ENCODE data around the gene SLK. TPM values are rescaled to one million over a fixed set of nuclear protein-coding genes. Genes with fewer than 3 reads are reported as not detected.

SLK gene
- total RNA-seq, 1 experiment from 2014 or later = 25.6 TPM

DNA sequence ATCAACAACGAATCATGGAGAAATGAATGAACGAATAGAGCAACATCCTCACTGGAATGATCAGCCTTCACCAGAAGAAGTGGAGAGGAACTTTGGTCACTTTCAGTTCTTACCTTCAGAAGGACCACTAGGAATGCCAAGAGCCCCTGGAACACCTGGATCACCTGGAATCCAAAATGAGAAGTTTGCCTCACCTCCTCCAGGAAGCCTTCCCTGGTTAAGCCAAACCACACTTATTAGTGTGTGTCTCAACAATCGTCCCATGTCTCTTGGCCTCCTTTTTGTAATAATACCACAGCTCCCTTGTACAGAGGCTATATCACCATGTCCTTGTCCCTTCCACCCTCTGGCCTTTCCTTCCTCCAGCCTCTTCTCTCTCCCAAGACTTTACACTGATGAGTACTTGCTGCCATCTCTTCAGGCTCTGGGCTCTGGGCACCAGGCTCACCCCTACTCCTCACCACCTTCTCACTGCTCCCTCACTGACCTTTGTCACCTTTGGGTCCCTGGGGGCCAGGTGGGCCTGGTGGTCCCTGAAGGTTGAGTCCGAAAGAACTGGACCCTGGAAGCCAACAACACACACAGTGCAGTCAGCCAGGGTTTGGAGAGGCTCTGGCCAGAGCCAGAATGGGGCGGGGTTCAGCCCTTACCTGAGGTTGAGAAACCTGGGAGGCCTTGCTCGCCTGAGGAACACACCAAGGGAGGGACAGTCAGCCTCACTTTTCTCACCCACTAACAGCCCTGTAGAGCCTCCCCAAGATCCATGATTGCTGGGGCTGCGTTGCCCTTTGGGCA is 72.2 kb downstream of the SLK start:
- intact Hi-C loops (cut with micrococcal nuclease; ENCODE audit: unreplicated experiment) = no loop called here
- TF ChIP-seq, protein P1, sequence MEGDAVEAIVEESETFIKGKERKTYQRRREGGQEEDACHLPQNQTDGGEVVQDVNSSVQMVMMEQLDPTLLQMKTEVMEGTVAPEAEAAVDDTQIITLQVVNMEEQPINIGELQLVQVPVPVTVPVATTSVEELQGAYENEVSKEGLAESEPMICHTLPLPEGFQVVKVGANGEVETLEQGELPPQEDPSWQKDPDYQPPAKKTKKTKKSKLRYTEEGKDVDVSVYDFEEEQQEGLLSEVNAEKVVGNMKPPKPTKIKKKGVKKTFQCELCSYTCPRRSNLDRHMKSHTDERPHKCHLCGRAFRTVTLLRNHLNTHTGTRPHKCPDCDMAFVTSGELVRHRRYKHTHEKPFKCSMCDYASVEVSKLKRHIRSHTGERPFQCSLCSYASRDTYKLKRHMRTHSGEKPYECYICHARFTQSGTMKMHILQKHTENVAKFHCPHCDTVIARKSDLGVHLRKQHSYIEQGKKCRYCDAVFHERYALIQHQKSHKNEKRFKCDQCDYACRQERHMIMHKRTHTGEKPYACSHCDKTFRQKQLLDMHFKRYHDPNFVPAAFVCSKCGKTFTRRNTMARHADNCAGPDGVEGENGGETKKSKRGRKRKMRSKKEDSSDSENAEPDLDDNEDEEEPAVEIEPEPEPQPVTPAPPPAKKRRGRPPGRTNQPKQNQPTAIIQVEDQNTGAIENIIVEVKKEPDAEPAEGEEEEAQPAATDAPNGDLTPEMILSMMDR (IDR thresholded peaks at IDR 0.05; ENCODE audit: unreplicated experiment) = no peak
- no peak for DNase-seq
- Mint-ChIP-seq H3K27me3 (ENCODE audit: unreplicated experiment) (no peaks in the 10 kb centered on the region), H3K4me3 (ENCODE audit: low read depth, unreplicated experiment) (no peak overlapping the region), H3K27ac (ENCODE audit: unreplicated experiment) (no peak overlapping the region), H3K9me3 (ENCODE audit: low read depth, unreplicated experiment) (no peaks in the 10 kb centered on the region), H3K36me3 (ENCODE audit: insufficient read depth, unreplicated experiment) (no peaks in the 10 kb centered on the region), H3K4me1 (ENCODE audit: low read depth, unreplicated experiment) (no peaks in the 10 kb centered on the region)
- no TSS peak for BruUV-seq (replicated peaks)
- CTCF ChIA-PET = interaction anchor here (0.7 kb wide), 1 partner anchor 63 kb away, joined by 3 read pairs; no protein-coding TSS in a partner anchor

DNA sequence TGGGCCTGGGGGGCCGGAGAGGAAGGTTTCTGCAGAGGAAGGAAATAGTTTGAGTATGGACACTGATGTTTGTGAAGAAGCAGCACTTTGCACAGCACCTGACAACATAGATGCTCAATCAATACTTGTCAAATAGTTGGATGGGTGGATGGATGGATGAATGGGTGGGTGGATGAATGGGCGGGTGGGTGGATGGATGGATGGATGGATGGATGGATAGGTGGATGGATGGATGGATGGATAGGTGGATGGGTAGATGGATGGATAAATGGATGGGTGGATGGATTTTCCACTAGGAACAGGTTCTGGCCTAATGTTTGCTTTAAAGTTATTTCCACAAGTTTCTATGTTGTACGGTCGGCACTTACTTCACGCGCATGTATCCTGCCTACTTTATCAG is 73.4 kb downstream of the SLK start:
- Mint-ChIP-seq H3K27me3 (ENCODE audit: unreplicated experiment) (no peaks in the 10 kb centered on the region), H3K27ac (ENCODE audit: unreplicated experiment) (no peak overlapping the region), H3K9me3 (ENCODE audit: low read depth, unreplicated experiment) (no peaks in the 10 kb centered on the region), H3K4me3 (ENCODE audit: low read depth, unreplicated experiment) (no peak overlapping the region), H3K36me3 (ENCODE audit: insufficient read depth, unreplicated experiment) (no peaks in the 10 kb centered on the region), H3K4me1 (ENCODE audit: low read depth, unreplicated experiment) (no peaks in the 10 kb centered on the region)
- no TSS peak for BruUV-seq (replicated peaks)
- intact Hi-C loops (cut with micrococcal nuclease; ENCODE audit: unreplicated experiment) = no loop called here
- no peak for DNase-seq
- TF ChIP-seq, protein P1 (IDR thresholded peaks at IDR 0.05; ENCODE audit: unreplicated experiment) = no peak
- CTCF ChIA-PET = interaction anchor here (0.7 kb wide), 1 partner anchor 64 kb away, joined by 3 read pairs; no protein-coding TSS in a partner anchor

DNA sequence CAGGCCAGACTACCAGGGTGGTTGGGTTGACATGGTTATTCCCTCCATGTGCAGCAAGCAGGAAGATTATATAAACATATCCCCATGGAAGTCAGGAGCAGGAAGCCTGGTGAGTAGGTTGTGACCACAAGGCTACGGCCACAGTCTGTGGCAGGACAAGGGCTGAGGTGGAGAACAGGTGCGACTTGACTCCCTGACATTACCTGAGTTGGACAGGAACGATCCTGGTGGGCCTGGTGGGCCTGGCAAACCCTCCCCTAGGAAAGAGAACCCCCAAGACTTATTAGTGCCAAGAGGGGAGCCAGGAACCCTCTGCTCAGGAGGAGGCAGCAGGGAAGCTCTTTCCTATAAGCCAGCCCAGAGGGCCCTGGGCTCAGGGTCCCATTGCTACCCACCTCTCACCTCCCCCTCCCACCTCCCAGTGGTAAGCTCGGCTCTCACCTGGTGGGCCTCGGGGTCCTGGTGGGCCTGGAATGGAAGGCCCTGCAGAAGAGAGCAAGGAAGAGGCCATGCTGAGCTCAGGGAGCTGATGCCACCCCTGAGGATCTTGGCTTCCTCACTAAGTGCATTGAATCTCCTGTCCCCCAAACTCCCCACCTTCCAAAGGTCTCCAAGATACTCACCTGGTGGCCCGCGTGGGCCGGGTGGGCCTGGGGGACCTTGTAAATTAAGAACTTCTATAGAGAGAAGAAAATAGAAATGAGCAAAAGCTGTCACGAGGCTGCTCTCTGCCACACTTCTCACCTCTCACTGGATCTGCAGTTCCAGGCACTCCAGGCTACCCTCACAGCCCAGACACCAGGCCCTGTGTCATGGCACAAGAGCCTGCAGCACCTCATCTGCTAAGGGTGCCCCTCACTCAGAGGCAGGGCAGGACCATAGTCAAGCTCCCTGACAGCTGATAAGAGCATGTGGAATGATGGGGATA is 74.2 kb downstream of the SLK start:
- Mint-ChIP-seq H3K4me1 (ENCODE audit: low read depth, unreplicated experiment) (no peaks in the 10 kb centered on the region), H3K27me3 (ENCODE audit: unreplicated experiment) (no peaks in the 10 kb centered on the region), H3K4me3 (ENCODE audit: low read depth, unreplicated experiment) (no peak overlapping the region), H3K27ac (ENCODE audit: unreplicated experiment) (no peak overlapping the region), H3K9me3 (ENCODE audit: low read depth, unreplicated experiment) (no peaks in the 10 kb centered on the region), H3K36me3 (ENCODE audit: insufficient read depth, unreplicated experiment) (no peaks in the 10 kb centered on the region)
- CTCF ChIA-PET = no interaction called here
- TF ChIP-seq, protein P1 (IDR thresholded peaks at IDR 0.05; ENCODE audit: unreplicated experiment) = no peak
- intact Hi-C loops (cut with micrococcal nuclease; ENCODE audit: unreplicated experiment) = no loop called here
- no peak for DNase-seq
- BruUV-seq (replicated peaks) = no TSS peak

DNA sequence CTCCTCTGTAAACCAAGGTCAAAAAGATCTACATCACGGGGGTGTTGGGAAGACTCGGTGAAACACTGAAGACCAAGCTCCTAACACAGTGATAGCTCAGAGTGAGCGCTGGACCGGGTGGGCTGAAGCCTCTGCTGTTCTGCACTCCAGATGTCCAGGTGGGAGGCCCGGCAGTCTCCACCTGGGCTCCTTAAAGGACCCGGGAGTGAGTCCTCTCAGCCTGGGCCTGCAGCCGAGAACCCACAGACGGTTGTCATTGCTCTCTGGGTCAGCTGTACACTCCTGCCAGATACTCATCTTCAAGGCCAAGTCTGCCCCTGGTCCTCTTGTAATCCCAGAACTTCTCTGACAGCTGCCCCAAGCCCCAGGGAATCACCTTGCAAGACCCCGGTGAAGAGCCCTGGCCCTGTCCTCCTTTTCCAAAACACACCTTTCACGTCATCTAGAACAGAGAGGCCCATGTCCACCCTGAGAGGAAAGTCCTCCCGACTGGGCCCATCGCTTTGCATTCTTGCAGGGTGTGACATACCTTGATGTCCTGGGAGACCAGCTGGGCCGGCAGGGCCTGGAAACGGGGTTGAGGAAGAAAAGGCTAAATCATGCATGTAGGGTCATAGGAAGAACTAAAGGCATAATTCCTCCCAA is 75.1 kb downstream of the SLK start:
- H3K9me3 Mint-ChIP-seq (ENCODE audit: low read depth, unreplicated experiment) = no peaks in the 10 kb centered on the region
- CTCF ChIA-PET = no interaction called here
- no peaks in the 10 kb centered on the region for H3K27me3 Mint-ChIP-seq (ENCODE audit: unreplicated experiment)
- H3K36me3 Mint-ChIP-seq (ENCODE audit: insufficient read depth, unreplicated experiment) = no peaks in the 10 kb centered on the region
- BruUV-seq (replicated peaks) = no TSS peak
- H3K27ac Mint-ChIP-seq (ENCODE audit: unreplicated experiment) = no peak overlapping the region
- intact Hi-C loops (cut with micrococcal nuclease; ENCODE audit: unreplicated experiment) = no loop called here
- H3K4me1 Mint-ChIP-seq (ENCODE audit: low read depth, unreplicated experiment) = no peaks in the 10 kb centered on the region
- H3K4me3 Mint-ChIP-seq (ENCODE audit: low read depth, unreplicated experiment) = no peak overlapping the region
- no peak for DNase-seq
- TF ChIP-seq, protein P1 (IDR thresholded peaks at IDR 0.05; ENCODE audit: unreplicated experiment) = no peak
